ENCODE measurements around the gene PAK4.

- TF ChIP-seq CTCF (IDR thresholded peaks at IDR 0.05) (no peak), POLR2A (IDR thresholded peaks at IDR 0.05) (no peak)
These were observed 30.2 kb downstream of the PAK4 start for GRCh38 chr19:39155741-39156140.
